CD14-positive monocyte (primary cell): Measurements from ENCODE around the gene PHF12. TPM values are rescaled to one million over a fixed set of nuclear protein-coding genes. Genes with fewer than 3 reads are reported as not detected.

Source experiments
- DNase-seq, 3 donors: peaks; one replicate each; pipeline ENCODE4 v3.0.0-alpha.2; 2011 to 2022
- H2AFZ ChIP-seq: 2 replicates; pipeline ENCODE4 v1.6.0; 2012; ENCODE audit warnings: mild to moderate bottlenecking, low read depth, low read length, inconsistent platforms; ENCODE audit not compliant: insufficient read depth, poor library complexity, severe bottlenecking
- H3K27ac ChIP-seq, 2 donors: 1 replicate in 1 of 2; 2 replicates in 1 of 2; pipeline ENCODE4 v1.5.1; 2012 to 2013; ENCODE audit warnings: low read length in 2 of 2, control low read depth in 1 of 2, inconsistent platforms in 1 of 2, low read depth in 1 of 2, mild to moderate bottlenecking in 1 of 2
- H3K27me3 ChIP-seq, 2 donors: one replicate each; pipeline versions ENCODE4 v1.6.0 to v1.6.1; 2011 to 2013; ENCODE audit warnings: low read length in 2 of 2; ENCODE audit not compliant: control insufficient read depth in 2 of 2, insufficient read depth in 2 of 2
- H3K36me3 ChIP-seq, 2 donors: replicated peaks in 1 of 2; 1 replicate in 1 of 2; 2 replicates in 1 of 2; pipeline versions ENCODE4 v1.5.1 to v1.6.1; 2012 to 2013; ENCODE audit warnings: low read length in 2 of 2, control low read depth in 1 of 2, inconsistent platforms in 1 of 2, mild to moderate bottlenecking in 1 of 2; ENCODE audit not compliant: insufficient read depth in 2 of 2, control insufficient read depth in 1 of 2
- H3K4me1 ChIP-seq, 2 donors: 1 replicate in 1 of 2; 2 replicates in 1 of 2; pipeline versions ENCODE4 v1.5.1 to v1.6.1; 2012 to 2013; ENCODE audit warnings: low read length in 2 of 2, control low read depth in 1 of 2, inconsistent platforms in 1 of 2, mild to moderate bottlenecking in 1 of 2, moderate library complexity in 1 of 2; ENCODE audit not compliant: insufficient read depth in 2 of 2, control insufficient read depth in 1 of 2
- H3K4me2 ChIP-seq: replicated peaks from 2 replicates; pipeline ENCODE3; 2012; ENCODE audit warnings: low read length, moderate library complexity, mild to moderate bottlenecking; ENCODE audit not compliant: poor library complexity, severe bottlenecking; ENCODE audit errors: extremely low read depth
- H3K4me3 ChIP-seq, 3 experiments: fragments of 200-600 bp in 1 of 3; sonication (generic) in 1 of 3; replicated peaks in 1 of 3; 1 replicate in 2 of 3; 2 replicates in 1 of 3; pipeline ENCODE4 v1.5.1; 2011 to 2013; ENCODE audit warnings: low read length in 3 of 3, mild to moderate bottlenecking in 3 of 3, control low read depth in 2 of 3, low read depth in 2 of 3, inconsistent platforms in 1 of 3, moderate library complexity in 1 of 3
- H3K79me2 ChIP-seq: 2 replicates; pipeline ENCODE4 v1.6.0; 2012; ENCODE audit warnings: mild to moderate bottlenecking, control low read depth, inconsistent platforms, low read length, moderate library complexity; ENCODE audit not compliant: insufficient read depth
- H3K9ac ChIP-seq: 2 replicates; pipeline ENCODE4 v1.6.0; 2017; ENCODE audit warnings: low read length, mild to moderate bottlenecking; ENCODE audit not compliant: insufficient read depth, poor library complexity, severe bottlenecking
- H3K9me3 ChIP-seq, 2 donors: replicated peaks in 1 of 2; 1 replicate in 1 of 2; 2 replicates in 1 of 2; pipeline versions ENCODE4 v1.5.1 to v1.6.1; 2012 to 2013; ENCODE audit warnings: low read length in 2 of 2, control low read depth in 1 of 2; ENCODE audit not compliant: control insufficient read depth in 1 of 2, insufficient read depth in 1 of 2
- H4K20me1 ChIP-seq: 2 replicates; pipeline ENCODE4 v1.6.0; 2012; ENCODE audit warnings: mild to moderate bottlenecking, low read length, control low read depth, moderate library complexity; ENCODE audit not compliant: insufficient read depth
- H3K27ac Mint-ChIP-seq, 7 donors: one replicate each; pipeline ENCODE4 v1.8.0; 2020; ENCODE audit warnings: mild to moderate bottlenecking in 7 of 7, mixed read lengths in 7 of 7, moderate library complexity in 6 of 7, inconsistent platforms in 2 of 7
- H3K27me3 Mint-ChIP-seq, 3 donors: one replicate each; pipeline ENCODE4 v1.8.0; 2021 to 2022; ENCODE audit warnings: low read depth in 3 of 3, mild to moderate bottlenecking in 3 of 3, mixed read lengths in 3 of 3, moderate library complexity in 3 of 3, inconsistent platforms in 1 of 3
- H3K36me3 Mint-ChIP-seq, 2 donors: one replicate each; pipeline ENCODE4 v1.8.0; 2020; ENCODE audit warnings: mixed read lengths in 2 of 2, inconsistent platforms in 1 of 2, mild to moderate bottlenecking in 1 of 2
- H3K4me1 Mint-ChIP-seq: one replicate; pipeline ENCODE4 v1.8.0; 2020; ENCODE audit warnings: mild to moderate bottlenecking, mixed read lengths
- H3K4me3 Mint-ChIP-seq, 2 donors: one replicate each; pipeline ENCODE4 v1.8.0; 2020; ENCODE audit warnings: mild to moderate bottlenecking in 2 of 2, mixed read lengths in 2 of 2, moderate library complexity in 1 of 2
- H3K9me3 Mint-ChIP-seq, 7 donors: one replicate each; pipeline ENCODE4 v1.8.0; 2020 to 2022; ENCODE audit warnings: mixed read lengths in 7 of 7, mild to moderate bottlenecking in 6 of 7, moderate library complexity in 6 of 7, inconsistent platforms in 2 of 7
- CTCF ChIP-seq: fragments of 200-600 bp; IDR thresholded peaks from one replicate; pipeline ENCODE4 v1.8.0; 2022; ENCODE audit warnings: antibody characterized with exemption, mild to moderate bottlenecking
- WGBS: methylation state at CpG from one replicate; pipeline ENCODE4 v1.1.5; 2013; ENCODE audit warnings: missing lambda C conversion rate; ENCODE audit not compliant: insufficient coverage; 5-methylcytosine and 5-hydroxymethylcytosine counted together
- intact Hi-C, 2 donors: fragments of 100-400 bp; cut with micrococcal nuclease; formaldehyde crosslinking; loops; one replicate each; pipeline versions ENCODE4 v1.15.0 to v1.15.1; 2023
- polyA plus RNA-seq, 3 donors: library from polyadenylated mRNA; depleted of rRNA in 1 of 3; unstranded in 2 of 3; stranded (reverse) in 1 of 3; fragments of 300-500 nt in 2 of 3; fragments of >200 nt in 1 of 3; fragmentation: Illumina TruSeq in 2 of 3; gene quantifications; 1 replicate in 2 of 3; 2 replicates in 1 of 3; pipeline ENCODE4 v1.2.3, GENCODE V29; 2012 to 2021

Gene PHF12
- polyA plus RNA-seq, 3 donors, result 1.4 to 62.5 (median 2.5) TPM

GRCh38 chr17:28958820-28959455 lies 7.6 kb upstream of the PHF12 start:
- peaks cover 10 to 14% (median 11%) of the 10 kb centered on the region in 3 donors for H3K27me3 Mint-ChIP-seq
- Histone ChIP-seq H3K79me2 (no peaks in the 10 kb centered on the region), H2AFZ (no peak overlapping the region), H3K27me3 (no peaks in the 10 kb centered on the region), H4K20me1 (no peaks in the 10 kb centered on the region), H3K36me3 (no peaks in the 10 kb centered on the region), H3K4me3 (no peak overlapping the region), H3K9ac (no peak overlapping the region), H3K27ac (no peak overlapping the region), H3K4me2 (no peak overlapping the region), H3K9me3 (no peaks in the 10 kb centered on the region), H3K4me1 (no peaks in the 10 kb centered on the region)
- no peak overlapping the region for H3K27ac Mint-ChIP-seq
- H3K4me3 Mint-ChIP-seq, result no peak overlapping the region
- peaks cover 0 to 1% of the 10 kb centered on the region in 2 donors for H3K36me3 Mint-ChIP-seq
- H3K4me1 Mint-ChIP-seq, result no peaks in the 10 kb centered on the region
- intact Hi-C loops, result loop anchor here in 1 of 2 donors (10.0 kb wide), 1 partner anchor 214 kb away; the partner anchor contains the start of gene TRAF4
- WGBS, result 95% methylated on average over 15 of the region's 18 CpGs
- TF ChIP-seq CTCF, result no peak
- no peak for DNase-seq
- H3K9me3 Mint-ChIP-seq, result no peaks in the 10 kb centered on the region

- H3K9me3 ChIP-seq, result no peaks in the 10 kb centered on the region
- H3K4me1 ChIP-seq, result peaks cover 7% of the 10 kb centered on the region in 2 donors
- H3K27me3 ChIP-seq, result no peaks in the 10 kb centered on the region
- H3K79me2 ChIP-seq, result no peaks in the 10 kb centered on the region
- no peak overlapping the region for H3K27ac Mint-ChIP-seq
- no peak for DNase-seq
- H3K4me3 ChIP-seq, result no peak overlapping the region
- no peak overlapping the region for H3K9ac ChIP-seq
- H3K4me1 Mint-ChIP-seq, result no peaks in the 10 kb centered on the region
- H3K27ac ChIP-seq, result no peak overlapping the region
- no peaks in the 10 kb centered on the region for H3K36me3 ChIP-seq
- peaks cover 4 to 9% (median 7%) of the 10 kb centered on the region in 3 donors for H3K27me3 Mint-ChIP-seq
- no peak for TF ChIP-seq CTCF
- intact Hi-C loops, result loop anchor here in 1 of 2 donors (10.0 kb wide), 1 partner anchor 213 kb away; the partner anchor contains the start of gene TRAF4
- H3K4me3 Mint-ChIP-seq, result no peak overlapping the region
- peaks cover 0 to 1% of the 10 kb centered on the region in 2 donors for H3K36me3 Mint-ChIP-seq
- H3K4me2 ChIP-seq, result no peak overlapping the region
- H3K9me3 Mint-ChIP-seq, result no peaks in the 10 kb centered on the region
- WGBS, result 96% methylated on average over 7 of the region's 7 CpGs
- no peaks in the 10 kb centered on the region for H4K20me1 ChIP-seq
- H2AFZ ChIP-seq, result no peak overlapping the region
Measured at GRCh38 chr17:28957992-28958355, 6.7 kb upstream of the PHF12 start.
